GM08714 (cell line): ENCODE results near the gene DDAH2.

ENCODE experiments used
- H3K4me3 ChIP-seq: fragments of 200-500 bp; sonication (Bioruptor generic); 2 replicates; pipeline ENCODE4 v1.5.1; 2014; ENCODE audit warnings: mild to moderate bottlenecking, low read length, inconsistent platforms
- ZNF274 ChIP-seq: IDR thresholded peaks from 2 replicates; pipeline ENCODE4 v1.6.1; 2012; ENCODE audit warnings: mild to moderate bottlenecking, low read depth, low read length

Gene DDAH2

DNA sequence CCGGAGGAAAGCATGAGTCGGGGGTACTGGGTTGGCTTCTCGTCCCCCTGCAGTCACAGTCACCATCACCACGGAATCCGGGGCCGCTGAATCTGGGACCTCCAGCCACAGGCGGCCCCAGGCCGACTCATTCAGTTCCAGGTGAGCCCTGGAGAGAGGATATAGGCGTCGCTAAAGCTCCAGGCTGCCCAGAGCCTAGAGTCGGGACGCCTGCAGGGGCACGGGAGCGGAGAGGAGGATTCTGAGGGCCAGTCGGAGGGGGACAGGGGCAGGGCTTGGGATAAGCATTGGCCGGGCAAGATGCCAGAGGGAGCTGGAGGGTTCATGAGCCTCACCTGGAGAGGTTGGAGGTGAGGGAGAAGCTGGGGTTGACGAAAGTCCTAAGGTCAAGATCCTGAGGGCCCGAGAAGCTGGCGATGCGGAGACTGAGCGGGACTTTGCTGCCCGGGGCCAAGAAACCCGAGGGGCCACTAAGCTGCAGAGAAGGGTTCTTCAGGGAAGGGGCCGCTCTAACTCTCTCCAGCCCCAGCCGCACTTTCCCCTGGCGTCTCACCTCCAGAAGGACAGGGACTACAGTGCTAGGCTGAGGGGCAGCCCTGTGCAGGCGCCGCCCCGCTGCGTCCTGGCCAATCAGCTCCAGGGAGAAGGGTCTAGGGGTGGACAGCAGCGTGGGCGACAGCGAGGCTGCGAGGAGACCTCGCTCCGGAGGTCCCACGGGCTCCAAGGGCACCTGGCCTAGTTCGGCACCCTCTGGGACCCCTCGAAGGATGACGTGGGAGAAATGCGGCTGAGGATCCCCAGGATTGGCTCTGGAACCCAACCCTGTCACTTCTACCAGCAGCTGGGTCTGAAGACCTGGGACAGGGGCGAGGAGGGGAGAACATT lies 37.1 kb upstream of the DDAH2 start:
- TF ChIP-seq ZNF274 = no peak
- H3K4me3 ChIP-seq = no peak overlapping the region

GRCh38 chr6:31765559-31765909 lies 36.4 kb upstream of the DDAH2 start:
- no peak overlapping the region for H3K4me3 ChIP-seq
- no peak for TF ChIP-seq ZNF274

GRCh38 chr6:31764198-31764597 lies 35.1 kb upstream of the DDAH2 start:
- no peak overlapping the region for H3K4me3 ChIP-seq
- TF ChIP-seq ZNF274 = no peak

DNA sequence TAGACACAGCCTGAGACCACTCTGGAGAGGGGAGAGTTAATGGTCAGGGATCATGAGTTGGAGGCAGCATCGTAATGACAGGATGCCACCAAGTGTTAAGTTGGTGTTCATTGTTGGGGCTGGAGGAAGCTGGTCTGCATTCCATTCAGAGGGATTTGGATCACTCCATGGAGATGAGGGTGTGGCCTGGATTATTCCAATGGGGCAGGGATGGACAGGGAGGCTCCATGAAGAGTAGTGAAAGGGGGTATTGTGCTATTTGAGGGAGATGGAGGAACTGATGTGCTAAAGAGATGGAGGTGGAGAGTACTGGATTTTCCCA lies 34.5 kb upstream of the DDAH2 start:
- H3K4me3 ChIP-seq = no peak overlapping the region
- TF ChIP-seq ZNF274 = no peak

GRCh38 chr6:31762878-31763618 lies 33.9 kb upstream of the DDAH2 start:
- H3K4me3 ChIP-seq = no peak overlapping the region
- no peak for TF ChIP-seq ZNF274

DNA sequence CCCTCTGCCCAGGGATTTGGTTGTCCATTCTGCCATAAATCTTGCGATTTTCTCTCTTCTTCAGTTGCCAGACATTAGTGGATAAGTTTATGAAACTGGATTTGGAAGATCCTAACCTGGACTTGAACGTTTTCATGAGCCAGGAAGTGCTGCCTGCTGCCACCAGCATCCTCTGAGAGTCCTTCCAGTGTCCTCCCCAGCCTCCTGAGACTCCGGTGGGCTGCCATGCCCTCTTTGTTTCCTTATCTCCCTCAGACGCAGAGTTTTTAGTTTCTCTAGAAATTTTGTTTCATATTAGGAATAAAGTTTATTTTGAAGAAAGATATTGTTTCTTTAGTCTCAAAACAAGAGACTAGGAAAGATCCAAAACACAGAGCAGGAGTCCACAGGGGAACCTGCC lies 33.3 kb upstream of the DDAH2 start, which contains the start of gene SAPCD1:
Gene SAPCD1, plus strand, starts transcription at position 301 of the 400 bp plus-strand sequence. CDS start 399 bp downstream, outside the sequence.
- TF ChIP-seq ZNF274 = no peak
- no peak within 1 kb of the TSS for H3K4me3 ChIP-seq

- no peak for TF ChIP-seq ZNF274
- H3K4me3 ChIP-seq = no peak overlapping the region
These were observed 32.2 kb upstream of the DDAH2 start for GRCh38 chr6:31761343-31761742.

- no peak for TF ChIP-seq ZNF274
- H3K4me3 ChIP-seq = no peak overlapping the region
These were observed 31.7 kb upstream of the DDAH2 start for GRCh38 chr6:31760790-31761189.

GRCh38 chr6:31758281-31758680 lies 29.2 kb upstream of the DDAH2 start:
- no peak for TF ChIP-seq ZNF274
- H3K4me3 ChIP-seq = no peak overlapping the region

DNA sequence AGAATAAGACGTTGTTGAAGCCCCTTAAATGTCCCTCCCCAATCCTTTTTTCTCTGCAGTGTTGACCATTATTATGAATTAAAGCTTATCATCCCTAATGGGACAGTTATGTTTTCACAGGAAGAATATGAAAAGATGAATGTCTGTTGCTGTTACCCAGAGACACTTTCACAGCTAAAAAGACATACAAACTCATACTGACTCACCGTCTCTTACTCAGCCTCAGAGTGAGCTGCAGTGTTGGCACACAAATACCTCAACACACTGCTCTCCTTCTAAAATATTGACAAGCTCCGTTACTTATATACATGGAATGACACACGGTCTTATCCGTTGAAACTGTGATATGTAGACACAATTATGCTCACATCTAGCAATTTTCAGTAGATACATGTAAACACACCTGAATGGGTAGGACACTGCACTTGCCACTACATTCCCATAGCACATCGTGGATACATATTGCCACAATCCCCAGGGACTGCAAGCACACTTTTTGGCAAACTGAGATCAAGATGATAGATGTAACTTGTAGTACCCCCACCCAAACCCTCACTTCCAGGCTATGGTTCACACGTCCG lies 23.7 kb upstream of the DDAH2 start:
- no peak for TF ChIP-seq ZNF274
- no peak overlapping the region for H3K4me3 ChIP-seq

GRCh38 chr6:31750411-31751022 lies 21.4 kb upstream of the DDAH2 start:
- H3K4me3 ChIP-seq = no peak overlapping the region
- TF ChIP-seq ZNF274 = no peak

DNA sequence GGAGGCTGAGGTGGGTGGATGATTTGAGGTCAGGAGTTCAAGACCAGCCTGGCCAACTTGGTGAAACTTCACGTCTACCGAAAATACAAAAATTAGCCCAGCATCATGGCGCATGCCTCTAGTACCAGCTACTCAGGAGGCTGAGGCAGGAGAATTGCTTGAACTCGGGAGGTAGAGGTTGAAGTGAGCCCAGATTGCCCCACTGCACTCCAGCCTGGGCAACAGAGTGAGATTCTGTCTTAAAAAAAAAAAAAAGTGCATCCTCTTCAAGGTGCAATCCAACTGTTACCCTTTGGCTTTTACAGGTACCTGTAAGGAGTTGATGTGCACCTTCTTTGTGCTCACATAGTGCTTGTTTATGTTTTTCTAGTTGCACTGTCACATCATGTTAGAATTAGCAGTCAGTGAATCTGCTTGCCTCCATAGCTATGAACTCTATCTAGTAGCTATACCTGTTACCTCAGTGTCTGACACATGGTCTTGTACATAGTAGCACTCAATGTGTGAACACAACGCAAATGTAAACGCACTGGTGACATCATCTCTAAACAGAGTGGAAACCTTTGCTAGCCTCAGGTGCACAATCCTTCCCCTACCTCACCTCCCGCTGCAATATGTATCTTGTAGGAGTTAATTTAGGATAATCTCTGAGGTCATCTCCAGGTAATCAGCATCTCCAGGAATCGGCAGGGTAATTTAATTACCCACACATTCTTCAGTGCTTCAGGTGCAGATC lies 20.4 kb upstream of the DDAH2 start:
- H3K4me3 ChIP-seq = no peak overlapping the region
- TF ChIP-seq ZNF274 = no peak

- no peak overlapping the region for H3K4me3 ChIP-seq
- no peak for TF ChIP-seq ZNF274
These were observed 15.3 kb upstream of the DDAH2 start for GRCh38 chr6:31744422-31744821.

GRCh38 chr6:31742894-31743293 lies 13.8 kb upstream of the DDAH2 start:
- no peak for TF ChIP-seq ZNF274
- H3K4me3 ChIP-seq = no peak overlapping the region

GRCh38 chr6:31741815-31742214 lies 12.7 kb upstream of the DDAH2 start:
- no peak for TF ChIP-seq ZNF274
- H3K4me3 ChIP-seq = no peak overlapping the region
